ENCODE data around the gene BSPRY. TPM values are rescaled to one million over a fixed set of nuclear protein-coding genes. Genes with fewer than 3 reads are reported as not detected.
"Not testable (repeated sequence)": the region's sequence is repeated elsewhere in the genome, so short reads cannot be mapped to it uniquely, and the experiment has no call there.

BSPRY gene
- total RNA-seq, 4 donors from 2014 or later = 9.0 to 36.8 (median 26.8) TPM

GRCh38 chr9:113376634-113377567 is 27.6 kb downstream of the BSPRY start, which contains the start of gene HDHD3:
Gene HDHD3, minus strand, starts transcription at chr9:113376986. Its CDS starts 2,632 bp downstream, at chr9:113374354.
- H3K4me1 ChIP-seq = peaks cover 0 to 50% (median 32%) of the 10 kb centered on the region in 4 donors
- WGBS, 2 donors (ENCODE audit: low coverage in 1 of 2) = 1% methylated on average over 61 of the region's 74 CpGs; no CpG with 5 or more reads in 1 of the 2 donors
- H3K27me3 ChIP-seq = no peaks in the 10 kb centered on the region
- peak within 1 kb of the TSS; percentile 81 to 96 (median 94) for H3K27ac ChIP-seq
- in situ Hi-C loops (cut with MboI; ENCODE audit: low pct_ligation_motif_present in 1 of 4, low pct_unique_long_range_greater_than_20kb in 1 of 4, low sequenced_read_pairs in 3 of 4) (no loop called here), intact Hi-C loops (cut with DNase I; ENCODE audit: low total_unique reads) (no loop called here)
- H3K36me3 ChIP-seq = peaks cover 0 to 13% (median 3%) of the 10 kb centered on the region in 4 donors
- TF ChIP-seq CTCF (IDR thresholded peaks at IDR 0.05) (peak in 1 of 5 experiments; percentile 9), POLR2A (IDR thresholded peaks at IDR 0.05) (peak; percentile 94), POLR2AphosphoS5 (IDR thresholded peaks at IDR 0.05) (peak; percentile 83 to 97 (median 97)), EP300 (IDR thresholded peaks at IDR 0.05; ENCODE audit: low read depth) (no peak)
- H3K9me3 ChIP-seq = no peaks in the 10 kb centered on the region
- H3K4me3 ChIP-seq = peak within 1 kb of the TSS; percentile 56 to 89 (median 82)
- DNase-seq = peak; percentile 93

- intact Hi-C loops (cut with DNase I; ENCODE audit: low total_unique reads); DNase-seq; H3K4me3 ChIP-seq; H3K27me3 ChIP-seq; H3K9me3 ChIP-seq; in situ Hi-C loops (cut with MboI; ENCODE audit: low pct_ligation_motif_present in 1 of 4, low pct_unique_long_range_greater_than_20kb in 1 of 4, low sequenced_read_pairs in 3 of 4); H3K36me3 ChIP-seq: not testable (repeated sequence)
- 69 to 80% methylated on average over 5 to 23 of the region's 24 CpGs for WGBS, 2 donors (ENCODE audit: low coverage in 1 of 2)
- Histone ChIP-seq H3K27ac (peak overlapping the region in 3 of 4 donors; percentile 15 to 94 (median 91)), H3K4me1 (peaks cover 3 to 58% (median 38%) of the 10 kb centered on the region in 4 donors)
These were observed 29.9 kb downstream of the BSPRY start for GRCh38 chr9:113379094-113379828.

- H3K27me3 ChIP-seq; intact Hi-C loops (cut with DNase I; ENCODE audit: low total_unique reads); H3K4me3 ChIP-seq; DNase-seq; H3K9me3 ChIP-seq; H3K36me3 ChIP-seq; in situ Hi-C loops (cut with MboI; ENCODE audit: low pct_ligation_motif_present in 1 of 4, low pct_unique_long_range_greater_than_20kb in 1 of 4, low sequenced_read_pairs in 3 of 4): not testable (repeated sequence)
- Histone ChIP-seq H3K4me1 (peaks cover 3 to 53% (median 35%) of the 10 kb centered on the region in 4 donors), H3K27ac (peak overlapping the region; percentile 86 to 91 (median 88))
- WGBS, 2 donors (ENCODE audit: low coverage in 1 of 2) = 53 to 75% methylated on average over 2 of the region's 2 CpGs
These were observed 30.5 kb downstream of the BSPRY start for GRCh38 chr9:113379829-113380210.

GRCh38 chr9:113380869-113381378 is 31.6 kb downstream of the BSPRY start:
- 29% methylated on average over 1 of the region's 1 CpG; no CpG with 5 or more reads in 1 of the 2 donors for WGBS, 2 donors (ENCODE audit: low coverage in 1 of 2)
- peak; percentile 58 for DNase-seq
- H3K4me1 ChIP-seq = peaks cover 3 to 46% (median 29%) of the 10 kb centered on the region in 4 donors
- H3K27ac ChIP-seq = peak overlapping the region; percentile 86 to 91 (median 88)
- H3K9me3 ChIP-seq = no peaks in the 10 kb centered on the region
- intact Hi-C loops (cut with DNase I; ENCODE audit: low total_unique reads) = no loop called here
- H3K4me3 ChIP-seq = no peak overlapping the region
- TF ChIP-seq EP300 (IDR thresholded peaks at IDR 0.05; ENCODE audit: low read depth) = no peak
- TF ChIP-seq CTCF (IDR thresholded peaks at IDR 0.05) = no peak
- TF ChIP-seq POLR2A (IDR thresholded peaks at IDR 0.05) = no peak
- TF ChIP-seq POLR2AphosphoS5 (IDR thresholded peaks at IDR 0.05) = no peak
- no peaks in the 10 kb centered on the region for H3K27me3 ChIP-seq
- no peaks in the 10 kb centered on the region for H3K36me3 ChIP-seq
- in situ Hi-C loops (cut with MboI; ENCODE audit: low pct_ligation_motif_present in 1 of 4, low pct_unique_long_range_greater_than_20kb in 1 of 4, low sequenced_read_pairs in 3 of 4) = no loop called here

GRCh38 chr9:113381441-113381840 is 32.1 kb downstream of the BSPRY start:
- H3K36me3 ChIP-seq; in situ Hi-C loops (cut with MboI; ENCODE audit: low pct_ligation_motif_present in 1 of 4, low pct_unique_long_range_greater_than_20kb in 1 of 4, low sequenced_read_pairs in 3 of 4); H3K9me3 ChIP-seq; H3K27me3 ChIP-seq; DNase-seq; H3K4me3 ChIP-seq; intact Hi-C loops (cut with DNase I; ENCODE audit: low total_unique reads): not testable (repeated sequence)
- 39% methylated on average over 7 of the region's 7 CpGs; no CpG with 5 or more reads in 1 of the 2 donors for WGBS, 2 donors (ENCODE audit: low coverage in 1 of 2)
- H3K4me1 ChIP-seq = peaks cover 3 to 48% (median 31%) of the 10 kb centered on the region in 4 donors
- H3K27ac ChIP-seq = peak overlapping the region; percentile 86 to 91 (median 88)

Measured in transverse colon (tissue), 4 donors.